Measurements from ENCODE around the gene STMN3.
A peak's percentile ranks its signal among the peaks of the same experiment; 100 is the strongest.

The STMN3 gene

GRCh38 chr20:63653041-63653973 lies at the start of gene STMN3:
Gene STMN3, minus strand, starts transcription at chr20:63653424. Its CDS starts 79 bp downstream, at chr20:63653345.
- DNase-seq, result peak; percentile 63

GRCh38 chr20:63702036-63702665 lies 48.9 kb upstream of the STMN3 start:
- DNase-seq, result no peak

- DNase-seq, result no peak
Measured at GRCh38 chr20:63701329-63702035, 48.3 kb upstream of the STMN3 start.

- no peak for DNase-seq
Measured at GRCh38 chr20:63701051-63701328, 47.8 kb upstream of the STMN3 start.

- no peak for DNase-seq
Measured at GRCh38 chr20:63700199-63701050, 47.2 kb upstream of the STMN3 start.

- DNase-seq, result no peak
Measured at GRCh38 chr20:63699466-63700198, 46.4 kb upstream of the STMN3 start.

- peak; percentile 58 for DNase-seq
Measured at GRCh38 chr20:63698739-63699465, 45.7 kb upstream of the STMN3 start.

GRCh38 chr20:63697868-63698545 lies 44.8 kb upstream of the STMN3 start:
- DNase-seq, result no peak

GRCh38 chr20:63697357-63697867 lies 44.2 kb upstream of the STMN3 start:
- DNase-seq, result no peak

- DNase-seq, result no peak
Measured at GRCh38 chr20:63696628-63697356, 43.6 kb upstream of the STMN3 start, which contains the start of gene TNFRSF6B. Gene TNFRSF6B, plus strand, starts transcription at chr20:63696652. Its CDS starts 116 bp downstream, at chr20:63696768.

- no peak for DNase-seq
Measured at GRCh38 chr20:63696306-63696627, 43.0 kb upstream of the STMN3 start.

GRCh38 chr20:63695424-63696305 lies 42.4 kb upstream of the STMN3 start:
- no peak for DNase-seq

- no peak for DNase-seq
Measured at GRCh38 chr20:63694584-63695423, 41.6 kb upstream of the STMN3 start.

GRCh38 chr20:63693733-63694583 lies 40.7 kb upstream of the STMN3 start:
- no peak for DNase-seq

GRCh38 chr20:63693083-63693732 lies 40.0 kb upstream of the STMN3 start:
- DNase-seq, result no peak

- DNase-seq, result no peak
Measured at GRCh38 chr20:63692436-63693082, 39.3 kb upstream of the STMN3 start.

All from stimulated activated CD4-positive, alpha-beta T cell treated with anti-CD3 and anti-CD28 coated beads, Interleukin-12 subunit alpha, Interleukin-12 subunit beta, amount 100 ng/mL, for 4 hours (primary cell).